ENCODE data around the gene TRIM56.
"Not testable (repeated sequence)": the region's sequence is repeated elsewhere in the genome, so short reads cannot be mapped to it uniquely, and the experiment has no call there.

Gene TRIM56

GRCh38 chr7:101099969-101100781 lies 14.9 kb downstream of the TRIM56 start:
- TF ChIP-seq Cebpa-rat (IDR thresholded peaks at IDR 0.05): no peak
- 0 out of 2 replicates have a peak, but pooled peaks cover 4% of the 10 kb centered on the region for H3K27me3 ChIP-seq
- no peak overlapping the region for H3K9ac ChIP-seq
- no peaks in the 10 kb centered on the region for H3K9me3 ChIP-seq
- no peaks in the 10 kb centered on the region for H3K36me3 ChIP-seq
- H3K4me1 ChIP-seq: peaks cover 21% of the 10 kb centered on the region
- peak overlapping the region; percentile 40 for H3K4me2 ChIP-seq
- H4K20me1 ChIP-seq: peaks cover 23% of the 10 kb centered on the region
- H3K27ac ChIP-seq: no peak overlapping the region
- H3K4me3 ChIP-seq: no peak overlapping the region

- no peak overlapping the region for H3K9ac ChIP-seq
- no peak overlapping the region for H3K27ac ChIP-seq
- H4K20me1 ChIP-seq: 0 out of 2 replicates have a peak, but pooled peaks cover 14% of the 10 kb centered on the region
- no peak overlapping the region for H3K4me2 ChIP-seq
- H3K4me3 ChIP-seq: no peak overlapping the region
- 0 out of 2 replicates have a peak, but pooled peaks cover 4% of the 10 kb centered on the region for H3K27me3 ChIP-seq
- H3K4me1 ChIP-seq: peaks cover 21% of the 10 kb centered on the region
- H3K36me3 ChIP-seq: no peaks in the 10 kb centered on the region
- no peaks in the 10 kb centered on the region for H3K9me3 ChIP-seq
- no peak for TF ChIP-seq Cebpa-rat (IDR thresholded peaks at IDR 0.05)
Measured at GRCh38 chr7:101100858-101101847, 15.9 kb downstream of the TRIM56 start.

- Histone ChIP-seq H3K9me3 (no peaks in the 10 kb centered on the region), H3K27me3 (0 out of 2 replicates have a peak, but pooled peaks cover 4% of the 10 kb centered on the region), H3K27ac (no peak overlapping the region), H3K9ac (no peak overlapping the region), H4K20me1 (0 out of 2 replicates have a peak, but pooled peaks cover 6% of the 10 kb centered on the region), H3K4me3 (no peak overlapping the region), H3K4me2 (no peak overlapping the region), H3K36me3 (no peaks in the 10 kb centered on the region), H3K4me1 (peaks cover 23% of the 10 kb centered on the region)
- no peak for TF ChIP-seq Cebpa-rat (IDR thresholded peaks at IDR 0.05)
Measured at GRCh38 chr7:101102026-101102425, 16.7 kb downstream of the TRIM56 start.

GRCh38 chr7:101103701-101104100 lies 18.4 kb downstream of the TRIM56 start:
- H3K4me2 ChIP-seq, H3K9me3 ChIP-seq, H3K27ac ChIP-seq, H4K20me1 ChIP-seq, H3K9ac ChIP-seq, H3K36me3 ChIP-seq, H3K4me3 ChIP-seq, H3K27me3 ChIP-seq: not testable (repeated sequence)
- peaks cover 40% of the 10 kb centered on the region for H3K4me1 ChIP-seq

GRCh38 chr7:101104193-101104713 lies 19.0 kb downstream of the TRIM56 start:
- TF ChIP-seq Cebpa-rat (IDR thresholded peaks at IDR 0.05): no peak
- no peaks in the 10 kb centered on the region for H3K36me3 ChIP-seq
- H4K20me1 ChIP-seq: no peaks in the 10 kb centered on the region
- H3K9ac ChIP-seq: no peak overlapping the region
- H3K9me3 ChIP-seq: no peaks in the 10 kb centered on the region
- 0 out of 2 replicates have a peak, but pooled peaks cover 4% of the 10 kb centered on the region for H3K27me3 ChIP-seq
- peaks cover 43% of the 10 kb centered on the region for H3K4me1 ChIP-seq
- no peak overlapping the region for H3K27ac ChIP-seq
- H3K4me3 ChIP-seq: no peak overlapping the region
- no peak overlapping the region for H3K4me2 ChIP-seq

GRCh38 chr7:101104799-101105198 lies 19.5 kb downstream of the TRIM56 start:
- Histone ChIP-seq H3K4me1 (peaks cover 43% of the 10 kb centered on the region), H3K9ac (no peak overlapping the region), H3K4me2 (no peak overlapping the region), H3K27ac (no peak overlapping the region), H3K27me3 (no peaks in the 10 kb centered on the region), H3K9me3 (no peaks in the 10 kb centered on the region), H3K4me3 (no peak overlapping the region), H4K20me1 (no peaks in the 10 kb centered on the region), H3K36me3 (no peaks in the 10 kb centered on the region)
- TF ChIP-seq Cebpa-rat (IDR thresholded peaks at IDR 0.05): no peak

- not testable (repeated sequence) for H3K9me3 ChIP-seq, H3K27me3 ChIP-seq, H4K20me1 ChIP-seq, H3K4me3 ChIP-seq, H3K4me2 ChIP-seq, H3K9ac ChIP-seq, H3K36me3 ChIP-seq, H3K27ac ChIP-seq
- H3K4me1 ChIP-seq: peaks cover 43% of the 10 kb centered on the region
Measured at GRCh38 chr7:101105248-101105647, 20.0 kb downstream of the TRIM56 start.

GRCh38 chr7:101106386-101106785 lies 21.1 kb downstream of the TRIM56 start:
- Histone ChIP-seq H3K9ac (no peak overlapping the region), H3K27me3 (no peaks in the 10 kb centered on the region), H4K20me1 (no peaks in the 10 kb centered on the region), H3K4me3 (no peak overlapping the region), H3K27ac (no peak overlapping the region), H3K9me3 (no peaks in the 10 kb centered on the region), H3K4me1 (peaks cover 42% of the 10 kb centered on the region), H3K4me2 (no peak overlapping the region), H3K36me3 (no peaks in the 10 kb centered on the region)
- no peak for TF ChIP-seq Cebpa-rat (IDR thresholded peaks at IDR 0.05)

GRCh38 chr7:101108330-101108857 lies 23.1 kb downstream of the TRIM56 start:
- Histone ChIP-seq H3K27me3 (no peaks in the 10 kb centered on the region), H3K36me3 (no peaks in the 10 kb centered on the region), H3K27ac (peak overlapping the region; percentile 59), H3K9me3 (no peaks in the 10 kb centered on the region), H3K9ac (no peak overlapping the region; the same call in 1 of the 2 replicates), H3K4me2 (peak overlapping the region; percentile 93), H3K4me1 (peaks cover 42% of the 10 kb centered on the region), H4K20me1 (no peaks in the 10 kb centered on the region), H3K4me3 (peak overlapping the region; percentile 40)
- TF ChIP-seq Cebpa-rat (IDR thresholded peaks at IDR 0.05): no peak

All from BLaER1 (cell line).